OCI-LY1 (cell line): ENCODE measurements around the gene IZUMO2.
"Not testable (repeated sequence)": the region's sequence is repeated elsewhere in the genome, so short reads cannot be mapped to it uniquely, and the experiment has no call there.

Experiments used
- H2AFZ ChIP-seq: fragments of 200-600 bp; sonication (generic), shearing (Covaris generic); 2 replicates; pipeline ENCODE4 v1.6.0; 2014; ENCODE audit warnings: antibody characterized with exemption, mild to moderate bottlenecking, low read length
- H3F3A ChIP-seq: fragments of 200-600 bp; sonication (generic), shearing (Covaris generic); 2 replicates; pipeline ENCODE4 v1.6.0; 2014; ENCODE audit warnings: mild to moderate bottlenecking, antibody characterized with exemption, low read length, moderate library complexity; ENCODE audit not compliant: insufficient read depth
- H3K27ac ChIP-seq: fragments of 200-600 bp; sonication (generic); 2 replicates; pipeline ENCODE4 v1.5.1; 2014; ENCODE audit warnings: low read length, mixed run types, mild to moderate bottlenecking, low read depth; ENCODE audit not compliant: poor library complexity, severe bottlenecking
- H3K27me3 ChIP-seq: fragments of 200-600 bp; sonication (generic); 2 replicates; pipeline ENCODE4 v1.6.0; 2014; ENCODE audit warnings: antibody characterized with exemption, mild to moderate bottlenecking, low read length, moderate library complexity; ENCODE audit not compliant: insufficient read depth
- H3K36me3 ChIP-seq: fragments of 200-600 bp; sonication (generic); 2 replicates; pipeline ENCODE4 v1.6.1; 2014; ENCODE audit warnings: mild to moderate bottlenecking, antibody characterized with exemption, low read length, moderate library complexity, mixed read lengths; ENCODE audit not compliant: insufficient read depth
- H3K4me1 ChIP-seq: fragments of 200-600 bp; sonication (generic); 2 replicates; pipeline ENCODE4 v1.5.1; 2014; ENCODE audit warnings: mild to moderate bottlenecking, low read length, moderate library complexity; ENCODE audit not compliant: insufficient read depth, severe bottlenecking
- H3K4me2 ChIP-seq: fragments of 200-600 bp; sonication (generic), shearing (Covaris generic); 2 replicates; pipeline ENCODE4 v1.6.1; 2014; ENCODE audit warnings: low read length
- H3K4me3 ChIP-seq: fragments of 200-600 bp; sonication (generic); 2 replicates; pipeline ENCODE4 v1.5.1; 2014; ENCODE audit warnings: low read length, low read depth, mild to moderate bottlenecking, mixed read lengths; ENCODE audit not compliant: poor library complexity, severe bottlenecking
- H3K79me2 ChIP-seq: fragments of 200-600 bp; shearing (Covaris generic); 2 replicates; pipeline ENCODE4 v1.6.1; 2016; ENCODE audit warnings: mixed run types, low read length, mixed read lengths; ENCODE audit not compliant: insufficient read depth
- H3K9ac ChIP-seq: fragments of 200-600 bp; sonication (generic), shearing (Covaris generic); 2 replicates; pipeline ENCODE4 v1.6.1; 2014; ENCODE audit warnings: mild to moderate bottlenecking, low read length, mixed read lengths
- H3K9me2 ChIP-seq: fragments of 200-600 bp; sonication (generic), shearing (Covaris generic); 2 replicates; pipeline ENCODE4 v1.6.1; 2014; ENCODE audit warnings: low read depth, mild to moderate bottlenecking, low read length, mixed read lengths
- H3K9me3 ChIP-seq: fragments of 200-600 bp; shearing (Covaris generic); 2 replicates; pipeline ENCODE4 v1.6.1; 2014; ENCODE audit warnings: low read length, mixed read lengths
- H4K20me1 ChIP-seq: fragments of 200-600 bp; sonication (generic), shearing (Covaris generic); 2 replicates; pipeline ENCODE4 v1.6.0; 2016; ENCODE audit warnings: mild to moderate bottlenecking, low read length; ENCODE audit not compliant: insufficient read depth
- EZH2 ChIP-seq: fragments of 200-600 bp; sonication (generic), shearing (Covaris generic); IDR thresholded peaks from 2 replicates; pipeline ENCODE4 v1.8.0; 2017; ENCODE audit warnings: borderline replicate concordance, mixed run types, mild to moderate bottlenecking, antibody characterized with exemption, low read length, moderate library complexity, mixed read lengths
- TF ChIP-seq, protein P1 (sequence below): fragments of 200-600 bp; sonication (generic), shearing (Covaris generic); IDR thresholded peaks from 2 replicates; pipeline ENCODE4 v1.5.1; 2017; ENCODE audit warnings: mild to moderate bottlenecking, antibody characterized with exemption, low read length, moderate library complexity, mixed read lengths

The IZUMO2 gene

DNA sequence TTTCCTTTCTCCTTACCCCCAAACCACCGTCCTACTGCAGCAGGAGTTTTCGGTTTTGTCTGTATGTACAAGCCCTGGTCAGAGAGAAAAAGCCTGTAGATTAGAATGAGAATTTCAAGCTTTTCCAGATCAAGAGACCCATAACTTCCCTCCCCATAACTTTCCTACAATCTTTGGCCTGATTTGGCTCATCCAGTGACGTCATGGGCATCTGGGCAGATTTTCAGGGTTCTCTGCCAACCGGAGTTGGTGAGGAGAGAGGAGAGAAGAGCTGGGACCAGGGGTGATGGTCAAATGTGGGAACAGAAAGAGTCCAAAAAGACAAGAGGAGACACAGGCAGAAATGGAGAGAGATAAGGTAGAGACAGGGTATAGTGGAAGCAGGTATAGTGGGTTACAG lies 10.5 kb downstream of the IZUMO2 start:
- Histone ChIP-seq H4K20me1 (no peaks in the 10 kb centered on the region), H2AFZ (no peak overlapping the region), H3K4me2 (no peak overlapping the region), H3F3A (no peaks in the 10 kb centered on the region), H3K9me3 (0 out of 2 replicates have a peak, but pooled peaks cover 2% of the 10 kb centered on the region), H3K27ac (no peak overlapping the region), H3K4me3 (no peak overlapping the region), H3K9me2 (no peaks in the 10 kb centered on the region), H3K36me3 (no peaks in the 10 kb centered on the region), H3K4me1 (no peaks in the 10 kb centered on the region), H3K9ac (no peak overlapping the region), H3K79me2 (no peaks in the 10 kb centered on the region), H3K27me3 (no peaks in the 10 kb centered on the region)
- TF ChIP-seq, protein P1, sequence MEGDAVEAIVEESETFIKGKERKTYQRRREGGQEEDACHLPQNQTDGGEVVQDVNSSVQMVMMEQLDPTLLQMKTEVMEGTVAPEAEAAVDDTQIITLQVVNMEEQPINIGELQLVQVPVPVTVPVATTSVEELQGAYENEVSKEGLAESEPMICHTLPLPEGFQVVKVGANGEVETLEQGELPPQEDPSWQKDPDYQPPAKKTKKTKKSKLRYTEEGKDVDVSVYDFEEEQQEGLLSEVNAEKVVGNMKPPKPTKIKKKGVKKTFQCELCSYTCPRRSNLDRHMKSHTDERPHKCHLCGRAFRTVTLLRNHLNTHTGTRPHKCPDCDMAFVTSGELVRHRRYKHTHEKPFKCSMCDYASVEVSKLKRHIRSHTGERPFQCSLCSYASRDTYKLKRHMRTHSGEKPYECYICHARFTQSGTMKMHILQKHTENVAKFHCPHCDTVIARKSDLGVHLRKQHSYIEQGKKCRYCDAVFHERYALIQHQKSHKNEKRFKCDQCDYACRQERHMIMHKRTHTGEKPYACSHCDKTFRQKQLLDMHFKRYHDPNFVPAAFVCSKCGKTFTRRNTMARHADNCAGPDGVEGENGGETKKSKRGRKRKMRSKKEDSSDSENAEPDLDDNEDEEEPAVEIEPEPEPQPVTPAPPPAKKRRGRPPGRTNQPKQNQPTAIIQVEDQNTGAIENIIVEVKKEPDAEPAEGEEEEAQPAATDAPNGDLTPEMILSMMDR, result no peak
- no peak for TF ChIP-seq EZH2

GRCh38 chr19:50148528-50148927 lies 14.6 kb downstream of the IZUMO2 start:
- Histone ChIP-seq H3K27ac (no peak overlapping the region), H3K4me3 (no peak overlapping the region), H2AFZ (no peak overlapping the region), H3K9me3 (0 out of 2 replicates have a peak, but pooled peaks cover 2% of the 10 kb centered on the region), H3K27me3 (no peaks in the 10 kb centered on the region), H3K36me3 (no peaks in the 10 kb centered on the region), H3K4me2 (no peak overlapping the region), H3K9me2 (no peaks in the 10 kb centered on the region), H3F3A (no peaks in the 10 kb centered on the region), H3K4me1 (no peaks in the 10 kb centered on the region), H3K79me2 (no peaks in the 10 kb centered on the region), H4K20me1 (no peaks in the 10 kb centered on the region), H3K9ac (no peak overlapping the region)
- TF ChIP-seq EZH2, result no peak
- TF ChIP-seq, protein P1, result no peak

DNA sequence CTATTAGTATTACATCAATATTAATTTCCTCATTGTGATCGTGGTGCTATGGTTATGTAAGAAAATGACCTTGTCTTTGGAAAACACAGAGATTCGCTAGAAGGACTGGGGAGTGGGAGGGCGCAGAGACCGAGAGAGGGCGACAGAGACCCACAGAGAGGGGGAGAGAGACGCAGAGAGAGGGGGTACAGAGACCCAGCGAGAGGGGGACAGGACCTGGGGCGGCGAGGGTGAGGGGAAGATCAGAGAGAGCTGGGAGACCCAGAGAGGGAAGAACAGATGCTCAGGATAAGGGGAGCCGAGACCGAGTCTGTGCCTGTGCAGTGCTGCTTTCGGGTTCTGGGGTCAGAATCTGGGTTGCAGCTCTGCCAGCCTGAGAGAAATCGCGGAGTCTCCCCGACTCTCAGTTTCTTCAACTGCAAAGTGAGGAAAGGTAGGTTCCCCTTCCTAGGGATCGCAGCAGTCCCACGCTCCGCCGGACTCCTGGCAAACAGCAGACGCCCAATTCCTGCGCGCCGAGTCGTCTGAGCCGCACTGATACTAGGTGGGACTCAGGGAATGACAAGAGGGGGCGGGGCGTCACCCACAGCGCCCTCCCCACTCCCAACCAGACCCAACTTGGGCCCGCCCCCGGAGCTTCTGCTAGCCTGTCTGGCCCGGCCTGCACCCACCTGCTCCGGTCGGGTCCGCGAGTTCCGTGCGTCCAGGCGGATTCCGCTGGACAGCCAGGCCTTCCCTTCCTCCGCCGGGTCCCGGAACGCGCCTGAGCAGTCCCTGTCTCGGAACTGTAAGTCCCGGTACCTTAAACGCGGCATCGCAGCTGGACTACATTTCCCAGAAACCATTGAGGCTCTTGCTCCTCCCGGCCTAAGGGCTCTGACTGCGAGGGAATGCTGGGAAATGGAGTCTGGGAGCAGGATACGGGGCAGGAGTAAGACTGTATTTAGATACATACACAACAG lies 15.3 kb downstream of the IZUMO2 start:
- no peak overlapping the region for H2AFZ ChIP-seq
- H3K27ac ChIP-seq, result no peak overlapping the region
- H3K9me2 ChIP-seq, result no peaks in the 10 kb centered on the region
- H3K9ac ChIP-seq, result no peak overlapping the region
- no peak overlapping the region for H3K4me2 ChIP-seq
- H3K27me3 ChIP-seq, result no peaks in the 10 kb centered on the region
- TF ChIP-seq EZH2, result no peak
- TF ChIP-seq, protein P1, result no peak
- no peak overlapping the region for H3K4me3 ChIP-seq
- H3K79me2 ChIP-seq, result no peaks in the 10 kb centered on the region
- no peaks in the 10 kb centered on the region for H3F3A ChIP-seq
- 0 out of 2 replicates have a peak, but pooled peaks cover 2% of the 10 kb centered on the region for H3K9me3 ChIP-seq
- no peaks in the 10 kb centered on the region for H3K4me1 ChIP-seq
- H4K20me1 ChIP-seq, result no peaks in the 10 kb centered on the region
- H3K36me3 ChIP-seq, result no peaks in the 10 kb centered on the region

DNA sequence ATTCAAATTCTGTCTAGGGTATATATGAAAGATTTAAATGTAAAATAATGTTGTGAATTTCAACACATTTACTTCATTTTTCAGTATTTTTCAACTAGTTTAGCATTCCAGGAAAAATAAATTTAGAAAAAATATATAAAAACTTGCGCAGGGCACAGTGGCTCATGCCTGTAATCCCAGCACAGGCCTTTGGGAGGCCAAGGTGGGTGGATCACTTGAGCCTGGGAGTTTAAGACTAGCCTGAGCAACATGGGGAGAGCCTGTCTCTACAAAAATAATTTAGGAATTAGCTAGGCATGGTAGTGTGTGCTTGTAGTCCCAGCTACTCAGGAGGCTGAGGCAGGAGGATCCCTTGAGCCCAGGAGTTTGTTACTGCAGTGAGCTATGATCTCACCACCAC lies 21.2 kb downstream of the IZUMO2 start:
- not testable (repeated sequence) for H3F3A ChIP-seq, H2AFZ ChIP-seq, H3K4me3 ChIP-seq, H3K27ac ChIP-seq, H3K4me2 ChIP-seq, H3K9ac ChIP-seq, H4K20me1 ChIP-seq, H3K4me1 ChIP-seq, H3K9me2 ChIP-seq, H3K27me3 ChIP-seq, H3K36me3 ChIP-seq, H3K9me3 ChIP-seq, H3K79me2 ChIP-seq

DNA sequence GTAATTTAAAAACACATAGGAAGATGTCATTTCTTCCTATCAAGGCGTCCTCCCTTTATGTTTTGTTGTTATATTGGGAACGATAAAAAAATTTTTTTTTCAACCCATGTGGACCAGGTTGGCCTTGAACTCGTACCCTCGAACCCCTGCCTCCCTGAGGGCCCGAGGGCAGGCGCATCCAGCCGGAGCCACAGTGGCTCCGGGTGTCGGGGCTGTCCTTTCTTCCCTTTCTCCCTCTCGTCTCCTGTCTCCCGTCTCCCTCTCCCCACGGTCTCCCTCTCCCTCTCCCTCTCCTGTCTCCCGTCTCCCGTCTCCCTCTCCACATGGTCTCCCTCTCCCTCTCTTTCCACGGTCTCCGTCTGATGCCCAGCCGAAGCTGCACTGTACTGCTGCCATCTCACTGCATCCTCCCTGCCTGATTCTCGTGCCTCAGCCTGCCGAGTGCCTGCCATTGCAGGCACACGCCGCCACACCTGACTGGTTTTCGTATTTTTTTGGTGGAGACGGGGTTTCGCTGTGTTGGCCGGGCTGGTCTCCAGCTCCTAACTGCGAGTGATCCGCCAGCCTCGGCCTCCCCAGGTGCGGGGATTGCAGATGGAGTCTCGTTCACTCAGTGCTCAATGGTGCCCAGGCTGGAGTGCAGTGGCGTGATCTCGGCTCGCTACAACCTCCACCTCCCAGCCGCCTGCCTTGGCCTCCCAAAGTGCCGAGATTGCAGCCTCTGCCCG lies 22.8 kb downstream of the IZUMO2 start:
- H3K27me3 ChIP-seq, H3K4me2 ChIP-seq, H3K4me1 ChIP-seq, H3K27ac ChIP-seq, H3K9ac ChIP-seq, H3F3A ChIP-seq, H3K9me3 ChIP-seq, H2AFZ ChIP-seq, H4K20me1 ChIP-seq, H3K4me3 ChIP-seq, H3K79me2 ChIP-seq, H3K9me2 ChIP-seq, H3K36me3 ChIP-seq: not testable (repeated sequence)
